GM12878 (cell line): ENCODE results near the gene PMEL. TPM values are rescaled to one million over a fixed set of nuclear protein-coding genes. Genes with fewer than 3 reads are reported as not detected.

ENCODE experiments used
- ATAC-seq: fragments of 200-7000 bp; cut with Tn5 transposase; 3 replicates; pipeline ENCODE4 v1.9.1; 2020; ENCODE audit warnings: mild to moderate bottlenecking, moderate library complexity
- BruUV-seq: library from RNA; stranded (reverse); fragments of 400-500 nt; replicated peaks from 2 replicates; lab custom pipeline; 2021; lab: Mats Ljungman, UMichigan
- CTCF ChIA-PET: fragments of 300-600 bp; sonication (Branson Sonifier 250); formaldehyde crosslinking; extraction: SDS; loops from one replicate; lab custom pipeline; 2021; ENCODE audit warnings: inconsistent platforms; lab: Yijun Ruan, JAX
- POLR2A ChIA-PET: fragments of 350-600 bp; formaldehyde crosslinking; extraction: SDS; loops from one replicate; lab custom pipeline; 2021; ENCODE audit warnings: inconsistent platforms; lab: Charles Lee
- RAD21 ChIA-PET: fragments of 300-600 bp; sonication (Branson Sonifier 250); formaldehyde crosslinking; loops from one replicate; lab custom pipeline; 2023; ENCODE audit warnings: antibody characterized with exemption; ENCODE audit not compliant: unreplicated experiment; lab: Charles Lee
- SMC1A ChIA-PET: fragments of 300-600 bp; sonication (Branson Sonifier 250); formaldehyde crosslinking; loops from one replicate; lab custom pipeline; 2023; ENCODE audit not compliant: unreplicated experiment, uncharacterized antibody; lab: Charles Lee
- DNase-seq: peaks from one replicate; pipeline ENCODE4 v3.0.0-alpha.2; 2011; ENCODE audit warnings: low read depth, low spot score
- FAIRE-seq: peaks from 3 replicates; lab custom pipeline; 2011; peaks lifted over from hg19 to GRCh38; lab: Jason Lieb, UNC
- H2AFZ ChIP-seq: 2 replicates; pipeline ENCODE4 v1.6.0; 2011; ENCODE audit warnings: low read depth, low read length, control low read depth; ENCODE audit not compliant: control insufficient read depth
- H3K27ac ChIP-seq: 2 replicates; pipeline ENCODE4 v1.5.1; 2011; ENCODE audit warnings: control low read depth; ENCODE audit not compliant: control insufficient read depth, insufficient read depth
- H3K27me3 ChIP-seq, 2 experiments: replicated peaks in 1 of 2; 2 replicates each; pipeline versions ENCODE4 v1.6.0 to v1.6.1; 2011; ENCODE audit warnings: low read length in 1 of 2; ENCODE audit not compliant: control insufficient read depth in 2 of 2, insufficient read depth in 2 of 2
- H3K36me3 ChIP-seq, 2 experiments: 2 replicates each; pipeline ENCODE4 v1.5.1; 2011; ENCODE audit warnings: low read length in 1 of 2; ENCODE audit not compliant: control insufficient read depth in 2 of 2, insufficient read depth in 2 of 2
- H3K4me1 ChIP-seq: 2 replicates; pipeline ENCODE4 v1.6.1; 2011; ENCODE audit warnings: mild to moderate bottlenecking, low read length, moderate library complexity, mixed read lengths; ENCODE audit not compliant: control insufficient read depth, insufficient read depth
- H3K4me2 ChIP-seq: 2 replicates; pipeline ENCODE4 v1.6.0; 2011; ENCODE audit warnings: control low read depth; ENCODE audit not compliant: control insufficient read depth, insufficient read depth
- H3K4me3 ChIP-seq: fragments of 200-600 bp; sonication (generic); 2 replicates; pipeline ENCODE4 v1.5.1; 2016
- H3K79me2 ChIP-seq: 2 replicates; pipeline ENCODE4 v1.6.0; 2011; ENCODE audit warnings: low read length; ENCODE audit not compliant: control insufficient read depth, insufficient read depth
- H3K9ac ChIP-seq: 2 replicates; pipeline ENCODE4 v1.8.0; 2011; ENCODE audit warnings: low read length, control low read depth, mixed read lengths; ENCODE audit not compliant: control insufficient read depth, insufficient read depth
- H3K9me3 ChIP-seq: replicated peaks from 3 replicates; pipeline ENCODE4 v1.5.1; 2011; ENCODE audit warnings: mild to moderate bottlenecking, low read length; ENCODE audit not compliant: control insufficient read depth, insufficient read depth
- H4K20me1 ChIP-seq: 2 replicates; pipeline ENCODE4 v1.6.0; 2011; ENCODE audit not compliant: control insufficient read depth, insufficient read depth
- CBX5 ChIP-seq: sonication (generic); IDR thresholded peaks from 2 replicates; pipeline ENCODE4 v1.6.1; 2016; ENCODE audit warnings: low read depth, moderate library complexity, mild to moderate bottlenecking, inconsistent platforms
- DPF2 ChIP-seq: fragments of 450-650 bp; IDR thresholded peaks from 2 replicates; pipeline ENCODE4 v1.6.1; 2017; ENCODE audit warnings: mild to moderate bottlenecking
- E2F4 ChIP-seq: IDR thresholded peaks from 2 replicates; pipeline ENCODE4 v1.6.1; 2012; ENCODE audit warnings: low read depth, low read length, improper control_type of control experiment
- E2F8 ChIP-seq: fragments of 450-650 bp; IDR thresholded peaks from 2 replicates; pipeline ENCODE4 v1.6.1; 2018; ENCODE audit warnings: mild to moderate bottlenecking, low read depth, moderate library complexity; ENCODE audit not compliant: partially characterized antibody
- HDGF ChIP-seq: fragments of 450-650 bp; IDR thresholded peaks from 2 replicates; pipeline ENCODE4 v1.6.1; 2016; ENCODE audit warnings: antibody characterized with exemption
- IKZF2 ChIP-seq, 2 experiments: fragments of 450-650 bp; IDR thresholded peaks; 2 replicates each; pipeline ENCODE4 v1.6.1; 2017; ENCODE audit warnings: mild to moderate bottlenecking in 2 of 2, moderate library complexity in 2 of 2
- LARP7 ChIP-seq: fragments of 450-650 bp; IDR thresholded peaks from 2 replicates; pipeline ENCODE4 v1.6.1; 2017; ENCODE audit warnings: mild to moderate bottlenecking
- MEF2B ChIP-seq: fragments of 450-650 bp; IDR thresholded peaks from 2 replicates; pipeline ENCODE4 v1.6.1; 2018; ENCODE audit warnings: mild to moderate bottlenecking, moderate library complexity; ENCODE audit not compliant: partially characterized antibody, poor library complexity, severe bottlenecking
- MXI1 ChIP-seq: fragments of 150-350 bp; IDR thresholded peaks from 2 replicates; pipeline ENCODE4 v1.6.1; 2011; ENCODE audit warnings: low read depth, mild to moderate bottlenecking, inconsistent platforms, low read length, improper control_type of control experiment
- NFYB ChIP-seq: IDR thresholded peaks from 2 replicates; pipeline ENCODE4 v1.6.1; 2011; ENCODE audit warnings: low read depth, mild to moderate bottlenecking, low read length, improper control_type of control experiment, moderate library complexity; ENCODE audit not compliant: insufficient read depth
- PAX5 ChIP-seq: IDR thresholded peaks from 2 replicates; pipeline ENCODE4 v1.6.1; 2011; ENCODE audit warnings: low read depth, low read length, borderline replicate concordance
- PAX8 ChIP-seq: fragments of 450-650 bp; IDR thresholded peaks from 2 replicates; pipeline ENCODE4 v1.6.1; 2017; ENCODE audit warnings: mild to moderate bottlenecking, moderate library complexity
- POLR2AphosphoS5 ChIP-seq: IDR thresholded peaks from 2 replicates; pipeline ENCODE4 v1.6.1; 2011; ENCODE audit warnings: mild to moderate bottlenecking, low read length, inconsistent platforms
- RB1 ChIP-seq: fragments of 450-650 bp; formaldehyde crosslinking; IDR thresholded peaks from 2 replicates; pipeline ENCODE4 v1.6.1; 2017; ENCODE audit warnings: mild to moderate bottlenecking, borderline replicate concordance
- RFX5 ChIP-seq: IDR thresholded peaks from 2 replicates; pipeline ENCODE4 v1.6.1; 2011; ENCODE audit warnings: low read depth, low read length, improper control_type of control experiment
- SUZ12 ChIP-seq: fragments of 200-600 bp; sonication (generic); IDR thresholded peaks from one replicate; pipeline ENCODE4 v1.6.1; 2018; ENCODE audit warnings: antibody characterized with exemption, mild to moderate bottlenecking; ENCODE audit not compliant: unreplicated experiment
- TCF3 ChIP-seq: IDR thresholded peaks from 2 replicates; pipeline ENCODE4 v1.6.1; 2012; ENCODE audit warnings: low read depth, mild to moderate bottlenecking, low read length, borderline replicate concordance; ENCODE audit not compliant: insufficient read depth
- WGBS: methylation state at CpG from one replicate; pipeline ENCODE4 v1.1.6; 2016; ENCODE audit warnings: low lambda C conversion rate; ENCODE audit not compliant: insufficient replicate concordance, insufficient coverage; ENCODE audit errors: missing lambda C conversion rate; 5-methylcytosine and 5-hydroxymethylcytosine counted together
- in situ Hi-C: fragments of 300-500 bp; cut with MboI; formaldehyde crosslinking; loops from 9 replicates; pipeline ENCODE4 v1.14.3; 2018; ENCODE audit warnings: mixed read lengths
- intact Hi-C: fragments of 100-400 bp; cut with micrococcal nuclease; formaldehyde crosslinking; loops from one replicate; pipeline ENCODE4 v1.14.2; 2022; ENCODE audit not compliant: unreplicated experiment
- polyA plus RNA-seq, 11 experiments: library from polyadenylated mRNA; depleted of rRNA in 4 of 11; unstranded in 6 of 11; stranded (reverse) in 5 of 11; fragments of >200 nt; fragmentation: Nextera tagmentation in 4 of 11; fragmentation: Illumina TruSeq in 1 of 11; extraction: Ambion mirVana in 4 of 11; extraction: Trizol in 1 of 11; gene quantifications; 1 replicate in 1 of 11; 2 replicates in 10 of 11; pipeline versions ENCODE4 v1.2.1 to v1.2.3, GENCODE V29; 2011 to 2016; ENCODE audit warnings: inconsistent platforms in 2 of 11, missing spikeins in 2 of 11, low read depth in 1 of 11
- total RNA-seq, 4 experiments: library from RNA; depleted of rRNA in 3 of 4; stranded (reverse); fragments of >200 nt in 3 of 4; fragmentation: Illumina TruSeq in 1 of 4; extraction: Trizol in 1 of 4; gene quantifications; 2 replicates each; pipeline versions ENCODE4 v1.2.1 to v1.2.3, GENCODE V29; 2013 to 2021
- TF ChIP-seq, protein P1 (sequence below): IDR thresholded peaks from 2 replicates; pipeline ENCODE4 v1.6.1; 2011; ENCODE audit warnings: low read depth, low read length, improper control_type of control experiment, borderline replicate concordance

Gene PMEL
- total and polyA plus RNA-seq, 10 of the 15 experiments (the other 5 are each of a cell fraction or from before 2014, with no cell fraction given): 0.32 to 1.6 (median 0.56) TPM

DNA sequence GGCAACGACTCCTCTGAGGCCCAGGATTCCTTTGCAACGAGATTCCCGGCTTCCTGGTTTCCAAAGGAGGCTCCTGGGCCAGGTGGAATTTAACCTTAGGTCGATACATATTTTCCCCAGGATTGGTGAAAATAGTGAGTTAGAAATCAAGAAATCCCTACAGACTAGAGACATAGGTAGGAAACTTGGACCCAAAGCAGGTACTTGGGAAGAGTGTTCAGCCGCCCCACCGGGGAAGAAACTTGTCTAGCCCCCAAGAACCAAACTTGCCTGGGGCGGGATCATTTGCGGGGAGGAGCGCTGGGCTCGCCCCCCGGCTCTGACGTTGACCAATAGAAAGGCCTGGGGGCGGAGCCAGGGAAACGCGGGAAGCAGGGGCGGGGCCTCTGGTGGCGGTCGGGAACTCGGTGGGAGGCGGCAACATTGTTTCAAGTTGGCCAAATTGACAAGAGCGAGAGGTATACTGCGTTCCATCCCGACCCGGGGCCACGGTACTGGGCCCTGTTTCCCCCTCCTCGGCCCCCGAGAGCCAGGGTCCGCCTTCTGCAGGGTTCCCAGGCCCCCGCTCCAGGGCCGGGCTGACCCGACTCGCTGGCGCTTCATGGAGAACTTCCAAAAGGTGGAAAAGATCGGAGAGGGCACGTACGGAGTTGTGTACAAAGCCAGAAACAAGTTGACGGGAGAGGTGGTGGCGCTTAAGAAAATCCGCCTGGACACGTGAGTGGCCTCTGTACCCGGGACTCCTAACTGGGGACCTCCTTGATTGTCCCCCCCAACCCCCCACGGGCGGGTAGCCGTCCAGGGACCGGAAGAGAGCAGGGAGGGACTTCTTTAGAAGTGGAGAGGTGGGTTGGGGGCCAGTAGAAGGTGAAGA is 803 bp upstream of the PMEL start, which contains the start of gene CDK2:
Gene CDK2, plus strand, starts transcription at position 423 of the 874 bp plus-strand sequence. Its CDS starts 179 bp downstream, at position 602.
- no peak for FAIRE-seq
- ChIA-PET CTCF (interaction anchor here (2.0 to 2.4 kb wide), 2 partner anchors 16 to 27 kb away, joined by 13 to 17 read pairs; no protein-coding TSS in a partner anchor), RAD21 (interaction anchor here (0.6 to 2.1 kb wide), 3 partner anchors 37 to 228 kb away, joined by 4 to 11 read pairs (median 5); no protein-coding TSS in a partner anchor), POLR2A (interaction anchor here (0.7 to 1.5 kb wide), 4 partner anchors 30 to 160 kb away, joined by 3 to 9 read pairs (median 4); partner anchors contain the start of genes PA2G4 and SUOX), SMC1A (interaction anchor here (0.6 to 3.1 kb wide), 5 partner anchors 8 to 140 kb away, joined by 3 to 25 read pairs (median 3); no protein-coding TSS in a partner anchor)
- H3K27me3 ChIP-seq: no peaks in the 10 kb centered on the region
- no peaks in the 10 kb centered on the region for H3K9me3 ChIP-seq
- H4K20me1 ChIP-seq: no peaks in the 10 kb centered on the region
- H3K79me2 ChIP-seq: peaks cover 27% of the 10 kb centered on the region
- peak within 1 kb of the TSS; percentile 79 for H3K27ac ChIP-seq
- H3K4me2 ChIP-seq: peak within 1 kb of the TSS; percentile 100
- H3K9ac ChIP-seq: peak within 1 kb of the TSS; percentile 91
- H2AFZ ChIP-seq: peak within 1 kb of the TSS; percentile 95
- in situ Hi-C loops (no loop called here), intact Hi-C loops (no loop called here)
- BruUV-seq: TSS peak; percentile 74
- WGBS: under 1% methylated on average over 45 of the region's 45 CpGs
- peak within 1 kb of the TSS; percentile 96 for H3K4me3 ChIP-seq
- H3K4me1 ChIP-seq: peaks cover 15% of the 10 kb centered on the region
- DNase-seq: peak; percentile 40
- H3K36me3 ChIP-seq: peaks cover 0 to 7% of the 10 kb centered on the region in 2 experiments; a peak in 3 of 4 replicates
- ATAC-seq: peak; percentile 91
- TF ChIP-seq E2F4: peak; percentile 51; the same call in 1 of the 2 replicates
- peak; percentile 49 to 54; a peak in 1 of 4 replicates for TF ChIP-seq IKZF2 (IDR thresholded peaks at IDR 0.05)
- TF ChIP-seq POLR2AphosphoS5: peak; percentile 79
- no peak for TF ChIP-seq RFX5
- TF ChIP-seq, protein P1, sequence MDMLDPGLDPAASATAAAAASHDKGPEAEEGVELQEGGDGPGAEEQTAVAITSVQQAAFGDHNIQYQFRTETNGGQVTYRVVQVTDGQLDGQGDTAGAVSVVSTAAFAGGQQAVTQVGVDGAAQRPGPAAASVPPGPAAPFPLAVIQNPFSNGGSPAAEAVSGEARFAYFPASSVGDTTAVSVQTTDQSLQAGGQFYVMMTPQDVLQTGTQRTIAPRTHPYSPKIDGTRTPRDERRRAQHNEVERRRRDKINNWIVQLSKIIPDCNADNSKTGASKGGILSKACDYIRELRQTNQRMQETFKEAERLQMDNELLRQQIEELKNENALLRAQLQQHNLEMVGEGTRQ: no peak
- 0 out of 2 replicates have a peak, but pooled peaks have one; percentile 4 for TF ChIP-seq MXI1
- peak; percentile 71 for TF ChIP-seq DPF2
- peak; percentile 41; the same call in 1 of the 2 replicates for TF ChIP-seq LARP7
- no peak for TF ChIP-seq CBX5
- TF ChIP-seq PAX8: no peak
- peak; percentile 82; the same call in 1 of the 2 replicates for TF ChIP-seq RB1
- TF ChIP-seq NFYB: peak; percentile 93
- peak; percentile 49; the same call in 1 of the 2 replicates for TF ChIP-seq HDGF
- TF ChIP-seq E2F8: peak; percentile 79
- peak; percentile 40 for TF ChIP-seq MEF2B
- peak; percentile 11; the same call in 1 of the 2 replicates for TF ChIP-seq PAX5
- TF ChIP-seq SUZ12: no peak
- TF ChIP-seq TCF3: no peak
